Fibroblast of lung (primary cell): ENCODE data around the gene UBE2N.

Experiments
- CTCF ChIP-seq, 2 donors: IDR thresholded peaks in 1 of 2; conservative IDR thresholded peaks in 1 of 2; 1 replicate in 1 of 2; 2 replicates in 1 of 2; pipeline ENCODE4 v1.5.1; 2011 to 2012; ENCODE audit warnings: low read length in 2 of 2, control low read depth in 1 of 2, inconsistent platforms in 1 of 2, low read depth in 1 of 2, mild to moderate bottlenecking in 1 of 2
- EZH2 ChIP-seq: IDR thresholded peaks from 2 replicates; pipeline ENCODE4 v1.5.1; 2012; ENCODE audit warnings: low read length, control low read depth, mild to moderate bottlenecking; ENCODE audit errors: missing control alignments

GRCh38 chr12:93448796-93449195, 7.0 kb upstream of the UBE2N start:
- TF ChIP-seq CTCF (conservative IDR thresholded peaks at IDR 0.05 in 1 of 2, IDR thresholded peaks at IDR 0.05 in 1 of 2; ENCODE audit: low read depth in 1 of 2, low read length in 2 of 2), result no peak
- TF ChIP-seq EZH2, result no peak
